Gastroesophageal sphincter (tissue), 3 donors: ENCODE results near the gene SHISAL1.

Experiments used
- POLR2A ChIP-seq, 2 donors: fragments of 450-650 bp; IDR thresholded peaks; one replicate each; pipeline ENCODE4 v1.6.1; 2017; ENCODE audit warnings: antibody characterized with exemption in 2 of 2, mild to moderate bottlenecking in 2 of 2, moderate library complexity in 1 of 2
- TF ChIP-seq, protein P1 (sequence below), 4 experiments: fragments of 200-600 bp in 2 of 4; fragments of 450-650 bp in 2 of 4; sonication (generic) in 1 of 4; IDR thresholded peaks; one replicate each; pipeline ENCODE4 v1.5.1; 2017 to 2019; ENCODE audit warnings: antibody characterized with exemption in 4 of 4, mild to moderate bottlenecking in 2 of 4, moderate library complexity in 2 of 4

- TF ChIP-seq POLR2A (IDR thresholded peaks at IDR 0.05): no peak
- TF ChIP-seq, protein P1, sequence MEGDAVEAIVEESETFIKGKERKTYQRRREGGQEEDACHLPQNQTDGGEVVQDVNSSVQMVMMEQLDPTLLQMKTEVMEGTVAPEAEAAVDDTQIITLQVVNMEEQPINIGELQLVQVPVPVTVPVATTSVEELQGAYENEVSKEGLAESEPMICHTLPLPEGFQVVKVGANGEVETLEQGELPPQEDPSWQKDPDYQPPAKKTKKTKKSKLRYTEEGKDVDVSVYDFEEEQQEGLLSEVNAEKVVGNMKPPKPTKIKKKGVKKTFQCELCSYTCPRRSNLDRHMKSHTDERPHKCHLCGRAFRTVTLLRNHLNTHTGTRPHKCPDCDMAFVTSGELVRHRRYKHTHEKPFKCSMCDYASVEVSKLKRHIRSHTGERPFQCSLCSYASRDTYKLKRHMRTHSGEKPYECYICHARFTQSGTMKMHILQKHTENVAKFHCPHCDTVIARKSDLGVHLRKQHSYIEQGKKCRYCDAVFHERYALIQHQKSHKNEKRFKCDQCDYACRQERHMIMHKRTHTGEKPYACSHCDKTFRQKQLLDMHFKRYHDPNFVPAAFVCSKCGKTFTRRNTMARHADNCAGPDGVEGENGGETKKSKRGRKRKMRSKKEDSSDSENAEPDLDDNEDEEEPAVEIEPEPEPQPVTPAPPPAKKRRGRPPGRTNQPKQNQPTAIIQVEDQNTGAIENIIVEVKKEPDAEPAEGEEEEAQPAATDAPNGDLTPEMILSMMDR (IDR thresholded peaks at IDR 0.05): no peak
These were observed 46.1 kb upstream of the SHISAL1 start for GRCh38 chr22:44358709-44359440.
